ENCODE measurements around the gene ROBO1.

The ROBO1 gene

GRCh38 chr3:78875436-78875835, 892.4 kb downstream of the ROBO1 start:
- no peak for TF ChIP-seq CTCF (IDR thresholded peaks at IDR 0.05)
- DNase-seq (ENCODE audit: low spot score), result no peak
- Histone ChIP-seq H3K4me3 (no peak overlapping the region), H3K27ac (no peak overlapping the region)

- no peak overlapping the region for H3K4me3 ChIP-seq
- no peak overlapping the region for H3K27ac ChIP-seq
- no peak for DNase-seq (ENCODE audit: low spot score)
- no peak for TF ChIP-seq CTCF (IDR thresholded peaks at IDR 0.05)
Measured at GRCh38 chr3:78873641-78874040, 894.2 kb downstream of the ROBO1 start.

GRCh38 chr3:78872195-78872594, 895.6 kb downstream of the ROBO1 start:
- no peak for TF ChIP-seq CTCF (IDR thresholded peaks at IDR 0.05)
- no peak for DNase-seq (ENCODE audit: low spot score)
- H3K4me3 ChIP-seq, result no peak overlapping the region
- H3K27ac ChIP-seq, result no peak overlapping the region

GRCh38 chr3:78871048-78871447, 896.8 kb downstream of the ROBO1 start:
- TF ChIP-seq CTCF (IDR thresholded peaks at IDR 0.05), result no peak
- no peak for DNase-seq (ENCODE audit: low spot score)
- no peak overlapping the region for H3K4me3 ChIP-seq
- H3K27ac ChIP-seq, result no peak overlapping the region

GRCh38 chr3:78870484-78870883, 897.3 kb downstream of the ROBO1 start:
- H3K27ac ChIP-seq, result no peak overlapping the region
- H3K4me3 ChIP-seq, result no peak overlapping the region
- DNase-seq (ENCODE audit: low spot score), result no peak
- TF ChIP-seq CTCF (IDR thresholded peaks at IDR 0.05), result no peak

GRCh38 chr3:78868570-78868969, 899.2 kb downstream of the ROBO1 start:
- H3K27ac ChIP-seq, result no peak overlapping the region
- DNase-seq (ENCODE audit: low spot score), result no peak
- no peak for TF ChIP-seq CTCF (IDR thresholded peaks at IDR 0.05)
- no peak overlapping the region for H3K4me3 ChIP-seq

- no peak for TF ChIP-seq CTCF (IDR thresholded peaks at IDR 0.05)
- Histone ChIP-seq H3K4me3 (no peak overlapping the region), H3K27ac (no peak overlapping the region)
- no peak for DNase-seq (ENCODE audit: low spot score)
Measured at GRCh38 chr3:78867409-78868372, 900.1 kb downstream of the ROBO1 start.

Measured in coronary artery (tissue), 2 donors.